Measurements from ENCODE around the gene AGPS.

GRCh38 chr2:177532567-177532966, 140.0 kb downstream of the AGPS start:
- TF ChIP-seq CTCF (IDR thresholded peaks at IDR 0.05; ENCODE audit: borderline replicate concordance, extremely low read depth, low read length, poor library complexity, severe bottlenecking) = no peak
- TF ChIP-seq EZH2 (IDR thresholded peaks at IDR 0.05; ENCODE audit: borderline replicate concordance, low read depth, low read length, severe bottlenecking) = no peak

Data from DND-41 (cell line).